ENCODE data around the gene AREG.

Gene AREG

DNA sequence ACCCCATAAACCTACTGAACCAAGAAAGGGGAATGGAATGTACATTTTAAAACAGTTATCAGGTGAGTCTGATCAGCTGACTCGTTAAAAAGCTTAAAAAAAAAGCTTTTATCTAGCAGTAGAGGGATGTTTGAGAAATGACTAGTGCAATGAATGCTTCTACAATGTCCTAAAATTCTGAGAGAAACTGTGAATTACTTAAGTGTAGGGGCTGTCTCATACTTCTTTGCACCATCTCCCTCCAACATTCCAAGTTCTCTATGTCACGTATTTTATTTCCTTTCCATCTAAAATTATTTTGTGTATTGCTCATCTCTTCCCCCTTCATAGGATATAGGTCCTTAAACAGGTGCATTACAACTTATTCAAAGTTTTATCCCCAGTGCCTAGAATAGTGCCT lies 11.9 kb upstream of the AREG start:
- DNase-seq, result no peak

DNA sequence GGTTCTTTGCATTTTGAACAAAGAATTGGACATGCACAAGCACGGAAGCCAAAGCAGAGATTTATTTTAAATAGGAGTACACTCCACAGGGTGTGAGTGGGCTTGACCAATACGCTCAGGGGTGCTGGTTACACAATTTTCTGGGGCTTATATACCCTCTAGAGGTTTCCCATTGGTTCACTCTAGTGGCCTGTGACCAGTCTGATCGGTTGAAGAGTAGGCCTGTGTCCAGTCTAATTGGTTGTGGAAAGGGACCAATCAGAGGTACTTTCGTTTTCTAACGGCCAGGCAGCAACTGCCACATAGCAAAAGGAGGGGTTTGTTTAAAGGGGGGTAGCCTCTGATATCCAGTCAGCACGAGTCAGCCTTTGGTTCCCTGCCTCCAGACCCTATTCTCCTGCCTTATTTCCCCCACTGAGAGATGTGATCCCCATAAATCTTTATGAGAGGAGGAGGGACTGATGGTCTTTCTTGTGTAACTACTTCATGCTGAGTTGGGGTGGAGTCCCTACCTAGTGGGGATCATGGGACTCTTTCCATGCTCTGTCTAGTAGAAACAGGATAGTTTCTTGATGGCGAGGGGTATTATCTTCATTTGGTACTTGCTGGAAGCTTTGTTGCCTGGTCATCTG lies 11.3 kb upstream of the AREG start:
- no peak for DNase-seq

DNA sequence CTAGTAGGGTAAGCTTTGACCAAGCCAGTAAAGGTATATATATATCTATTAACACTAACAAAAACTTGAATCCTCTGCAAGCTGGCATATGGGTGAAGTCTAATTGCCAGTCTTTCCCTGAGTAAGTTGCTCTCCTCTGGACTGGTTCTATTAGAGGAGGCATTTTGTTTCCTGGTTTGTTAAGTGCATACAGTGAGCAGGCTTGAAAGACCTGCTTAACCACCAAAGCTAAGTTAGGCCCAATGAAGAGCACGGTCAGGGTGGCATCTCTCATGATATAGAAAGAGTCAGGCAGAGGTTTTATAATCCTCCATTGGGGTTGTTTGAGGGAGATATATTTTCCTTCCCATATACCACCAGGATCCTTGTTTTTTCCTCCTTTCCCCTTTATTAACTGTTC lies 9.6 kb upstream of the AREG start:
- no peak for DNase-seq

DNA sequence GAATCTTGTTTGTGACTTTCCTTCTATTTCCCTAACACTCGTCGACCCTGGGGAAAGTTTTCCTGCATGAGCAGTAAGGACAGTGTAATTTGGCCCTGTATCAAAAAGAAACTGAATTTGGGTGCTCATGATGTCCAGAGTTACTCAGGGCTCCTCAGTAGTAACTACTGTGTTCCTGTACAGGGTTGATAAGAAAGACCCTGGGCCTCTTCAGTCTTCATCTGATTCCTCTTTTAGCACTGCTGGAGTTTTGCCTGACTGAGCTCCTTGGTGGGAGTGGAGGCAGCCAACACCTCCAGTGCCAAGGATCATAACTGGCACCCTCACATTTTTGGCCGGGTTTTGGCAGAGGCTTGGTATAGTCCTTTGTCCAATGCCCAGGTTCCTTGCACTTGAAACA lies 7.1 kb upstream of the AREG start:
- no peak for DNase-seq

DNA sequence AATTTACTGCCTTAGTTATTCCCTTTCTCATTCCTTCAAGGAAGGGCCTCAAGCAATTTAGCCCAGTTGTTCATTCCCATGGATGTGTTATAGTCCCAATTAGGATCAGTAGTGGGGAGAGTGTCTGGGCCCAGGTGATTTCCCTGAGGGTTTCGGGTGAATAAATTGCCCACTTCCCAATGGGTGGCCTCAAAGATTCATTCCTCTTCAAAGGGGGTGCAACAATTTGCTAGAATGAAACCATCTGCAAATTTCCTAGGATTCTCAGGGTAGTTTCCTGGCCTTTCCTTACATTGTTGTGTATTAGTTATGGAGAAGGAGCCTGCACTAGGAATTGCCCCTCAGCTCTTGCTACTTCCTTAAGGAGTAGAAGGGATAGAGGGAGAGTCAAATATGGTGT lies 6.3 kb upstream of the AREG start:
- no peak for DNase-seq

DNA sequence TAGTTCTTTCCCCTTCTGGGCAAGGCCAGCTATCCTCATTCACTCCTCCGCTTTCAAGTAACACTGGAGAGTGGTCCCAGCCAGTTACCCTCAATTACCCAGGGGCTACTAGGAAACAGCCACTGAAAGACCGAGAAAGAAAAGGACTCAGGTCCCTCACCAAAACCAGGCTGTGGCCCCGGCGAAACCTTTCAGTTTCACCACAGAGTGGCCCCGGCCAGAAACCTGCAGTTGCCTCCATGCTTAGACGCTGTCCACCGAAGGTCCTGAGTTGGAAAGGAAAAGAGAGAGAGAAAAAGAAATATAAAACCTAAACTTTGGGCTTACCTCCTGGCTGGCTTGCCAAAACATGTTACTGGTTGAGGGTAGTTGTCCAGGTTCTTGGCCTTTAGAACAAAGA lies 5.0 kb upstream of the AREG start:
- no peak for DNase-seq

DNA sequence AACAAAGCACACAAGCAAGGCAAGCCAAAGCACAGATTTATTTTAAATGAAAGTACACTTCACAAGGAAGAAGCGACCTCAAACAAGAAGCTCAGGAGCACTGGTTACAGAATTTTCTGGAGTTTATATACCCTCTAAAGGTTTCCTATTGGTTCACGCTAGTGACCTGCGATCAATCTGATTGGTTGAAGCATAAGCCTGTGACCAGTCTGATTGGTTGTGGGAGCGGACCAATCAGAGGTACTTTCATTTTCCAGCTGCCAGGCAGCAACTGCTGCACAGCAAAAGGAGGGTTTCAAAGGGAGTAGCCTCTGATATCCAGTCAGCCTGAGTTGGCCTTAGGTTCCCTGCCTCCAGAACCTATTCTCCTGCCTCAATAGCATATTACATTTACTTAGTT lies 4.6 kb upstream of the AREG start:
- no peak for DNase-seq

DNA sequence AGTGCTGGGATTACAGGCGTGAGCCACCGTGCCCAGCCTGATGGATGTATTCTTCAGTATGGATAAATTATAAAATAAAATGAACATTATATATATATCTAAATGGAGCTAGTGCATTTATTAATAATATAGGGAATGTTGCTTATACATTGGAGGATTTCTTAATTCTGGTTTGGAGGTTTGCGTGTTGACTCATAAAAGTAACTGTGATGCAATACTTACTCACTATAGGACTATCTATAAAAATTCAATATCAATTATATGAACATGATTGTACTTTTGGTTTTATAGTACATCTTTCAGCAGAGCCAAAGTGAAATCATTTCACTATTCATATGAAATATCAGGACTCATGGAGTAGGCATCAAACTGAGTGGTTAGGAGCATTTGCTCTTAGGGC lies 3.2 kb upstream of the AREG start:
- DNase-seq, result no peak

DNA sequence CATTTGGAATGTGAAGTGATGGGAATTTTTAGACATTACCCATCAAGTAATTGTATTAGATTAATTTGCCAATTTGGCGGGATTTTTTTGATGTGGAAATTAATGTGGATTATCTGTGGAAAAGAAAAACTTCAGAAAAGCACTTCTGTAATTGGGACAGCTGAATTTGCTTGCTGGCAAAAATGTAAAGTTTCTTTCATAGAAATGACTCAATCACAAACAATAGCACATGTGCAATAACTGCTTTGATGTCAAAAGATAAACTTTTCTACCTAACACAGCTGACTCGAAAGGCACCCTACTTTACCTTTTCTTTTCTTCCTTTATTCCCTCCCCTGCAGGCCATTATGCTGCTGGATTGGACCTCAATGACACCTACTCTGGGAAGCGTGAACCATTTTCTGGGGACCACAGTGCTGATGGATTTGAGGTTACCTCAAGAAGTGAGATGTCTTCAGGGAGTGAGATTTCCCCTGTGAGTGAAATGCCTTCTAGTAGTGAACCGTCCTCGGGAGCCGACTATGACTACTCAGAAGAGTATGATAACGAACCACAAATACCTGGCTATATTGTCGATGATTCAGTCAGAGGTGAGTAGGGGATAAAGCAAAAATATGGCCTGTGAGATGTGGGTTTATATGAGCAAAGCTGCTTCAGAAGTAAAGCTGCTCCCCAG lies 1.4 kb downstream of the AREG start:
- no peak for DNase-seq

DNA sequence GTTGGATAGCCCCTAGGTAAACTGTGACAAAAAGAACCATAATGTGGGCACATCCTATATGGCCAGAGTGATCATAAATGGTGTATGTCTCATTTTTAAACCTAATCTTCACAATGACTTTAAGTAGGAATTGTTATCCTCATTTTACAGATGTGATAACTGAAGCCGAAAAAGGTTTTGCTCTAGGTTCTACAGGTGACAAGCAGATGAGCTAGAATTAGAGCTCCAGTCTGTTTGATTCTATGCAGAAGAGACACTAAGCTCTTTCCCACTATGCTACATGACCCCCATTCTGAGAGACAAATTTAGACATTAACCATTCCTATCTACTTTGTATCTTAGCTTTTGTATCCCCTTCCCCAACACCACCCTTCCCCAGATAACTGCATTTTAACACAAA lies 2.0 kb downstream of the AREG start:
- no peak for DNase-seq

DNA sequence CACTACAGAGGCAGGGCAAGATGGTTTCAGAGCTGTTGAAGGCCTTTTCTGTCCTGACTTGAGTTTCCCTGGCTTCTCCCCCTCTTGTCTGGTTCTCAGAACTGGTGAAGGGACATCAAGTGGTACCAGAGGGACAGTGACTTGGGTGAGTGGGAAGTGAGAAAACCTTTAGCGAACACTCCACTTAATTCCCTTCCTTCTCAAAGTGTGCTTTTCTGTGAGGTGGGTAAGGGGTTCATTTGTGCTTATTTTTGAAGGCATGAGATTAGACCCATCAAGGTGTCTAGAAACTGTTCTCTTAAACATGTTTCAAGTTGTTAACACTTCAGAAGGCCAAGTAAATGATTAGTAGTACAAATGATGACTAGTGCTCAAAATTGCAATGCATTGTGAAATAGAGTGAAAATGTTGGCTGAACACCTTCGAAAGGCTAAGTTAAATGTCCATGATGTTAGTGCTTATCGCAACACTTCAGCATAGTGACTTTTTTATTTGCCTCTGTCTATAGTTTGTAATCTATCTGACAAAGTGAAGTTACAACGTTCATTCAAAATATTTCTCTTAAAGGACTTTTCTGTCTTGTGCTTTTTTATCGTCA lies 2.8 kb downstream of the AREG start:
- DNase-seq, result no peak

DNA sequence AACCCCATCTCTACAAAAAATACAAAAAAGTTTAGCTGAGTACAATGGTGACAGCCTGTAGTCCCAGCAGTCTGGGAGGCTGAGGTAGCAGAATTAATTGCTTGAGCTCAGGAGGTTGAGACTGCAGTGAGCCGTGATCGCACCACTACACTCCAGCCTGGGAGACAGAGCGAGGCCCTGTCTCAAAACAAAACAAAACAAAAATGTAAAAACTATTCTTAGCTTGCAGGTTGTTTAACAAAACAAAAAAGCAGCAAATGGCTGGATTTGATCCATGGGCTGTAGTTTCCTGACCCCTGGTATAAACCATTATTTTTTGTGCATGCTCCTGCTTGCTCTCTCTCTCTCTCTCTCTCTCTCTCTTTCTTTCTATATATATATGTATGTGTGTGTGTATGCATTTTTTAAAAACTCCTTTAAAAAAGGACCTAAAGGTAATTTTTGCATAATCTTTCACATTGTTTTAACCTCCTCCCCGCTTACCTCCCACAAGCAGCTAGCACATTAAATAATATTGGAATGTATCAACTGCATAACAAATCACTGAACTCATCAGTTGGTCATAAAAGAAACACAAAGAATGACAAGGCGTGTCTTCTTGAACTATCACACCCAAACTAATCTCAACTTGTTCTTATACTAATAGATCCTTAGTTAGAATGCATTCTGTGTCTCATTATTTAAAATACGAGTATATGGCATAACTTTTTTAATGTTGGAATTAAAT lies 4.8 kb downstream of the AREG start:
- no peak for DNase-seq

DNA sequence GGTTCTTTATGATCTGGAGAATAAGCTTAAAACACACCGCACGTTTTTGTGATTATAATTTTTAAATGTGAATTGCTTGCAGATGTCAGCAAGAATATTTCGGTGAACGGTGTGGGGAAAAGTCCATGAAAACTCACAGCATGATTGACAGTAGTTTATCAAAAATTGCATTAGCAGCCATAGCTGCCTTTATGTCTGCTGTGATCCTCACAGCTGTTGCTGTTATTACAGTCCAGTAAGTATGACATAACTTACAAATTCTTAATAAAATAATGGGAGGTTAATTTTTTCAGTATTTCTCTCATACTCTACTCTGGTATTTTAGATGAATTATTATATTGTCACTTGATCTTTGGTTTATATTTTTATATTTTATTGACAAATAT lies 5.4 kb downstream of the AREG start:
- no peak for DNase-seq

DNA sequence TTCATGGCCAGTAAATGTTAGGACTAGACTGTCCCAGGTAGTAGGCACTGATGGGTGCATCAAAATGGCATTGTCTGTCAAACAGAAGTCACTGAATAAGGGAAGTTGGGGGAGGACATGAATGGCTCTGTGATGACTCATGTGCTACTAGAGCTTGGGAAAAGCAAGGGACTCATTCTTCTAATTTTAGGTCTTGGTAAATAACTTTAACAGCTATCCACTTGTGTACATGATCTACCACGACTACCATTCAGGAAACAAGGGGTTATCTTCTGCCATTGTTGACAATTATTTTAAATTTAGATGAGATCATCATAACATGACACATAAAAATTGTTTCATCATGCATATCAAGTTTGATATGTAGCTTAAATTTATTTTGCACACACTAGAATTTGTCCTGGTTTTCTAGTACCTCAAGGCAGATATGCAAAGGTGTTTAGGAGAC lies 6.3 kb downstream of the AREG start:
- DNase-seq, result no peak

DNA sequence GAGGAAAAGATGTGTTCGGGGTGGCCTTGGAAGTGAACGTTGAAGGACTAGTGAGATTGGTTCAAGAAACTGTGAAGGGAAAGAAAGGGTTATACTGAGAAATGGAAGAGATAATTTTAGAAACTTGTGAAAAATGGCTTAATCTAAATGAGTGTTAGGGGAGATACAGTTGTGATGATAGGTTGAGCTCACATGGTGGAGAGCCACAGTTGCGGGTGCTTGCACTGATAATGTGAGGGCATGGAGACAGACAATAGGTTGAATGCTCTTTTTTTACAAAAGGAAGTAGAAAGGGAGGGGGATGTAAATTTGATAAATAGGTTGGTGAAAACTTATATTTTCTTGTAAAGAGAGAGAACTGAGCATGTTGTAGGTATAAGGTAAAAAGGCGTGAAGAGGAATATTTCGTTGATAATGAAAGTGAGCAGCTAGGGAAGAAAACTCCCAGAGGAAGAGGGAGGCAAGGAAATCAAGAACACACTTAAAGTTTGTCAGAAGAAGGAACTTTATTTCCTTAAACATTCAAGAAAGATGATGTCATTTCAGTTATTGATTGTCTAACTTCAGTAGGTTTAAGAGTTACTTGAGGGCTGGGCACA lies 8.2 kb downstream of the AREG start:
- DNase-seq, result no peak

DNA sequence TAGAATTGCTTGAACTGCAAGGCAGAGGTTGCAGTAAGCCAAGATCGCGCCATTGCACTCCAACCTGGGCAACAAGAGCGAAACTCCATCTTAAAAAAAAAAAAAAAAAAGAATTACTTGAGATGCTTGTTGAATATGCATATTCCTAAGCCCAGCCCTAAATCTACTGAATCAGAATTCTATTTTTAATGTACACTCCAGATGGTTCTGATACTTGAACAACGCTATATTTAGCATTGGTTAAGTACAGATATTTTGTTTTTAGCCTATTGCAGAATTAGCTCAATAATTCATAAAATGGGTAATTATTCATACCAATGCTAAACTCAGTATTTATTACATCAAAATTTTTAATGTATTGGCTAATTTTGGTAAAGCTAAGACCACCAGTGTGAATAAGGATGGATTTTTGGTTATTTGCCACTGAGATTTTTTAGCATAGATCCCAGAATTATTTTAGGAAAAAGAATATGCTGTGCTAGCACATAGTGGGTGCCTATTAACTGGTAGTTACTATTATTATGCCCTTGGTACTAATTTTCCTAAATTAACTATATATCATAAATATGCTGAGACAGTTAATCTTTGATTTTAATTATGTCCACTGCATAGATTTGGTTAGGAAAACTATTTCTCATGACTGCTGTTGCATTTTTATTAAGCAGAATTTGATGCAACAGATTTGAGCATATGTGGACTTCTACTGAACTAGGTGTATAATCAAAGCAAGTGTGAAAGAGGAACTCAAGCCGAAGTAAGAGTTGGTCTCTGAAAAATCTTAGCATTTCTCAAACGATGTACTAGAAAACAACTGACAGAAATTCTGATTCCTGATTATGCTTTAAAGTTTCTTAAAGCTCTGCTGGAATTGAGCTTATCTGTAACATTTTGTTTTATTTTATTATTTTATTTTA lies 9.2 kb downstream of the AREG start:
- DNase-seq, result no peak

DNA sequence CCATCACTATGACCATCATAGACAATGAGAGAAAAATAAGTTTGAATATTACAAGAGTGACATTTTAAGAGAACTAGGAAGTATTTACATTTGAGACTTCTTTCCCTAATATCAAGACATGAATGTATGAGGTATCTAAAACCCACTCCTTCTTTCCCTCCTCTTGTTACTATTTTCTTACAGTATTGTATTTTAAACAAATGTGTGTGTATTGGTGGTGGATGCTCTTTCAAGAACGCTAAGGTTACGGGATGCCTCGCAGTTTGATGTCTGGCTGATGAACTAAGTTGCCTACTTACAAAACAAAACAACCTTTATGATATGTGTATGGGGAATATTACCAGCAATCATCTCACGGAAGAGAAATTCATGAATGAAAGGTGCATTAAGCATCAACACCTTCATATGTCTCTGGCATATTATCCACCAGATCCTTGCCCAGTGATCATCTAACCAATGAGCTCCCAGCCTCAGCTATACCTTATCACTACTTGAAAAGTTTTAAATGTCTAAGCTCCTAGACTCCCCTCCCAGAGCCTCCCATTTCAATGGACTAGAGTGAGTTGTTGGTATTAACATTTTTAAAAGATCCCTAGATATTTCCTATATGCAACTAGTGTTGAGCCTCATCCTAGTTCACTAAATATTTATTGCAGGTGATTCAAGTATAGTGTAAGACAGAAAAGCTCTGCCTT lies 10.6 kb downstream of the AREG start:
- DNase-seq, result no peak

DNA sequence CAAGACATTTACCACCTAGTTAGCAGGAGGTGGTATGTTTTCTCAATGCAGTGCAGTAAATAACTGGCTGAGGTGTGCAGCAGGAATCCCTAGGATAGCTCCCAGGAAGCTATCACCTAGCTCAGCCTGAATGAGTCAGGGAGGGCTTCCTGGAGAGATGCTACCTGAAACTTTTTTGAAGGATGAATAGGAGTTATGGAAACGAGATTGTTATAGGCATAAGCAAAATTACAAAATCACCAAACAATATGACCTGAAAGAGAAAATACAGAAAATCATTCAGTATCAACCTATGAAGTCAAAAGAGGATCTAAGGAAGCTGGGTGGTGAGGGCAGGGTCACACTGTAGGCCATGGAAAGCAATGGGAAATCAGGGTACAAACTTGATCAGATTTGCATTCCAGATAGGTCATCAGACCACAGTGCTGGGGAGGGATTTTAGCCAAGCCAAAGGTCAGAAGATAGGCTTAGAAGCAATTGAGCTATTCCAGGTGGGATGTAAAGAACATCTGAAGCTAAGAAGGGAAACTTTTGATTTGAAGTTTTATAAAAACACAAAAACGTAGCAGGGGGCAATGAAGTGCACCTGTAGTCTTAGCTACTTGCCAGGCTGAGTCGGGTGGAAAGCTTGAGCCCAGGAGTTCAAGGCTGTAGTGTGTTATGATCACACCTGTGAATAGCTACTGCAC lies 11.3 kb downstream of the AREG start:
- DNase-seq, result no peak

DNA sequence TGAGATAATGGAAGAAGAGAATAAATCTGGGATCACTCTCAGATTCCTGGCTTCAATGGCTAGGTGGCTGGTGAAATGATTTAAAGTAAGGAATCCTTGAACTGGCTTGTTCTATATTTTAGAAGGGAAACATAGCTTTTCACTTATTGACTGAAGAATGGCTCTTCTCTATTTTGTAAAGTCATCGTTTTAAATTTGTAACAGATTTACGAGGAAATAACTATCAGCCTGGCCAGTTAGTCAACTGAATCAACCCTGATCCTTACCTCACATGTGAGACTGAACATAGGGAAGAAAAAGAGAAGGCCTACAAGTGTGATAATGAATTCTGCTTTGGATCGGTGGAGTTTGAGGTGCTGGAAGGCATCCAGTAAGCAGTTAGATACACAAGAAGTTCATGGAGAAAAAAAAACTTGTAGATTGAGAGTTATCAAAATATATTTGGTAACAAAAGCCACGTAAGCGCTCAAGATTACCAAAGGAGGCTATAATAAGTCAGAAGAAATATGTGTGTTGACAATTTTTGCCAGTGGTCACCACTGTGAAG lies 12.0 kb downstream of the AREG start:
- DNase-seq, result no peak

DNA sequence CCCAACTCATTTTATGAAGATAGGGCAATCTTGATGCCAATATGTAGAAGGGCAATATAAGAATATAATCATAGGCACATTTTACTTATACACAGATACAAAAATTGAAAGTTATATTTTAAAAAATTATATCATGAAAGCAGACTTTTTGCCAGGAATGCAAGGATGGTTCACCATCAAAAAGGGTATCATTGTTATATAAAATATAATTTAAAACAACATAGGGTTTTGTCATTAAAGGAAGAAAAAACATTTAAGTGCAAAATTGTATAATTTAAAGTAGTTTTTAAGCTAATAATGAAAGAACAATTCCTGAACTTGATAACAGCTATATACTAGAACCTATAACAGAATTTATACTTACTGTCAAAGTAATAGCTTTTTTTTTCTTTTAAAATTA lies 15.9 kb downstream of the AREG start:
- no peak for DNase-seq

DNA sequence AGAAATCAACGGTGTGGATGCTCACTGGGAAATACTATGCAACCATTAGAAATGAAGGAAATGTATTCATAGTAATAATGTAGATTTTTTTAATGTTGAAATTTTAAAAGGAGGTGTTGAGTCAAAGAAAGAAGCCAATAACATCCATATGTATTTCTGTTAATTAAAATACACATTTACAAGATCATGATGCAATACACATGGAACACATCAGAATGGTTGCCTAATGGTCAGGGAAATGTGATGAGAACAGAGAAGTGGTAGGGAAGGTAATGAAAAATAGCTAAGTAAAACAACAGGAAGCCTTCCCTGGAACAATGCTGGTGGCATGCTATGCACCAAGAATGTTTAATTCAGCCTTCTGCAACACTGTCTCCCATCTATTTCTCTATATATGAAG lies 18.2 kb downstream of the AREG start:
- DNase-seq, result no peak
